ENCODE measurements around the gene ENOX1. TPM values are rescaled to one million over a fixed set of nuclear protein-coding genes. Genes with fewer than 3 reads are reported as not detected.

ENOX1 gene
- total and polyA plus RNA-seq, 2 of the 8 experiments (the other 6 are each of a cell fraction or from before 2014, with no cell fraction given): 0.23 to 0.37 TPM

- no peak for TF ChIP-seq CHD7 (IDR thresholded peaks at IDR 0.05; ENCODE audit: insufficient replicate concordance, low read length)
- no peak for TF ChIP-seq USF2 (IDR thresholded peaks at IDR 0.05; ENCODE audit: low read length)
- no peak for TF ChIP-seq PHF8 (conservative IDR thresholded peaks at IDR 0.05; ENCODE audit: low read depth, low read length)
- TF ChIP-seq CBX8 (IDR thresholded peaks at IDR 0.05; ENCODE audit: borderline replicate concordance, low read depth, low read length): no peak
- TF ChIP-seq POLR2AphosphoS5 (IDR thresholded peaks at IDR 0.05; ENCODE audit: low read depth, low read length): no peak
- TF ChIP-seq SRF (IDR thresholded peaks at IDR 0.05; ENCODE audit: low read depth, low read length): no peak
- TF ChIP-seq SP2 (IDR thresholded peaks at IDR 0.05; ENCODE audit: low read length): no peak
- TF ChIP-seq GABPA (IDR thresholded peaks at IDR 0.05; ENCODE audit: borderline replicate concordance, insufficient read depth, low read length): no peak
Measured at GRCh38 chr13:43784496-43784895, 2.3 kb downstream of the ENOX1 start (continued).

Measured in H1 (cell line).